Testis (tissue), 3 donors: ENCODE measurements around the gene TMEM9. TPM values are rescaled to one million over a fixed set of nuclear protein-coding genes. Genes with fewer than 3 reads are reported as not detected.

Source experiments
- DNase-seq: peaks from one replicate; pipeline ENCODE4 v3.0.0-alpha.2; 2019
- H3K27ac ChIP-seq, 2 donors: fragments of 200-600 bp; sonication (generic); one replicate each; pipeline ENCODE4 v1.5.1; 2019
- H3K27me3 ChIP-seq: fragments of 200-600 bp; sonication (generic); one replicate; pipeline ENCODE4 v1.5.1; 2019
- H3K36me3 ChIP-seq: fragments of 200-600 bp; sonication (generic); one replicate; pipeline ENCODE4 v1.5.1; 2017; ENCODE audit warnings: low read depth; ENCODE audit errors: missing control alignments
- H3K4me1 ChIP-seq: fragments of 200-600 bp; sonication (generic); one replicate; pipeline ENCODE4 v1.5.1; 2019
- H3K4me3 ChIP-seq, 2 donors: fragments of 200-600 bp; sonication (generic); one replicate each; pipeline ENCODE4 v1.5.1; 2017 to 2019
- H3K9me3 ChIP-seq: fragments of 200-600 bp; sonication (generic); one replicate; pipeline ENCODE4 v1.5.1; 2017
- CTCF ChIP-seq, 3 experiments: fragments of 450-650 bp in 2 of 3; fragments of 200-600 bp in 1 of 3; sonication (generic) in 1 of 3; IDR thresholded peaks; one replicate each; pipeline ENCODE4 v1.5.1; 2016 to 2019; ENCODE audit warnings: antibody characterized with exemption in 3 of 3, mild to moderate bottlenecking in 2 of 3, moderate library complexity in 1 of 3
- POLR2A ChIP-seq: fragments of 450-650 bp; IDR thresholded peaks from one replicate; pipeline ENCODE4 v1.6.1; 2017; ENCODE audit warnings: antibody characterized with exemption, mild to moderate bottlenecking, moderate library complexity
- WGBS, 2 donors: methylation state at CpG; one replicate each; pipeline ENCODE4 v1.1.5; 2018; 5-methylcytosine and 5-hydroxymethylcytosine counted together
- intact Hi-C: fragments of 100-400 bp; cut with DNase I; formaldehyde crosslinking; loops from one replicate; pipeline ENCODE4 v1.15.1; 2023; ENCODE audit warnings: low total_unique reads
- polyA plus RNA-seq: library from polyadenylated mRNA; stranded (reverse); fragments of 350-450 nt; fragmentation: Illumina TruSeq; extraction: RNeasy Lipid Tissue Mini Kit (QIAGEN cat#74804); gene quantifications from one replicate; pipeline ENCODE4 v1.2.3, GENCODE V29; 2014; ENCODE audit warnings: low read depth, low replicate concordance; ENCODE audit not compliant: insufficient read depth
- total RNA-seq, 2 donors: library from RNA; depleted of rRNA; stranded (reverse); fragments of >200 nt; gene quantifications; one replicate each; pipeline ENCODE4 v1.2.3, GENCODE V29; 2016

TMEM9 gene
- total and polyA plus RNA-seq, 3 donors from 2014 or later, result 101 to 134 (median 124) TPM

GRCh38 chr1:201091256-201091655 is 63.0 kb downstream of the TMEM9 start:
- H3K9me3 ChIP-seq, result no peaks in the 10 kb centered on the region
- H3K27me3 ChIP-seq, result no peaks in the 10 kb centered on the region
- H3K4me1 ChIP-seq, result peaks cover 7% of the 10 kb centered on the region
- WGBS, 2 donors, result 91 to 94% methylated on average over 4 of the region's 4 CpGs
- H3K4me3 ChIP-seq, result no peak overlapping the region
- no peak for DNase-seq
- H3K36me3 ChIP-seq, result no peaks in the 10 kb centered on the region
- TF ChIP-seq POLR2A (no peak), CTCF (IDR thresholded peaks at IDR 0.05) (no peak)
- H3K27ac ChIP-seq, result no peak overlapping the region
- intact Hi-C loops, result no loop called here

GRCh38 chr1:201090541-201090940 is 63.7 kb downstream of the TMEM9 start:
- Histone ChIP-seq H3K36me3 (no peaks in the 10 kb centered on the region), H3K27ac (no peak overlapping the region), H3K4me1 (peaks cover 7% of the 10 kb centered on the region), H3K27me3 (no peaks in the 10 kb centered on the region), H3K9me3 (no peaks in the 10 kb centered on the region), H3K4me3 (no peak overlapping the region)
- WGBS, 2 donors, result 91 to 92% methylated on average over 4 of the region's 4 CpGs
- intact Hi-C loops, result no loop called here
- no peak for DNase-seq
- TF ChIP-seq CTCF (IDR thresholded peaks at IDR 0.05), result no peak
- no peak for TF ChIP-seq POLR2A

GRCh38 chr1:201089596-201089995 is 64.7 kb downstream of the TMEM9 start:
- DNase-seq, result no peak
- intact Hi-C loops, result loop anchor here (5.0 kb wide), 1 partner anchor 283 kb away; no protein-coding TSS in a partner anchor
- no peak overlapping the region for H3K27ac ChIP-seq
- H3K27me3 ChIP-seq, result no peaks in the 10 kb centered on the region
- H3K4me1 ChIP-seq, result peaks cover 7% of the 10 kb centered on the region
- TF ChIP-seq POLR2A (no peak), CTCF (IDR thresholded peaks at IDR 0.05) (no peak)
- H3K4me3 ChIP-seq, result no peak overlapping the region
- H3K9me3 ChIP-seq, result no peaks in the 10 kb centered on the region
- 86 to 90% methylated on average over 5 of the region's 5 CpGs for WGBS, 2 donors
- no peaks in the 10 kb centered on the region for H3K36me3 ChIP-seq

GRCh38 chr1:201088901-201089525 is 65.3 kb downstream of the TMEM9 start:
- Histone ChIP-seq H3K4me3 (no peak overlapping the region), H3K4me1 (peaks cover 7% of the 10 kb centered on the region), H3K27ac (no peak overlapping the region), H3K36me3 (no peaks in the 10 kb centered on the region), H3K9me3 (no peaks in the 10 kb centered on the region), H3K27me3 (no peaks in the 10 kb centered on the region)
- DNase-seq, result no peak
- 97% methylated on average over 14 to 19 of the region's 19 CpGs for WGBS, 2 donors
- TF ChIP-seq CTCF (IDR thresholded peaks at IDR 0.05), result no peak
- no peak for TF ChIP-seq POLR2A
- intact Hi-C loops, result loop anchor here (5.0 kb wide), 1 partner anchor 283 kb away; no protein-coding TSS in a partner anchor

GRCh38 chr1:201088395-201088794 is 65.9 kb downstream of the TMEM9 start:
- WGBS, 2 donors, result 87 to 89% methylated on average over 4 of the region's 4 CpGs
- Histone ChIP-seq H3K36me3 (no peaks in the 10 kb centered on the region), H3K9me3 (no peaks in the 10 kb centered on the region), H3K4me3 (no peak overlapping the region), H3K4me1 (peaks cover 7% of the 10 kb centered on the region), H3K27me3 (no peaks in the 10 kb centered on the region), H3K27ac (no peak overlapping the region)
- intact Hi-C loops, result loop anchor here (5.0 kb wide), 1 partner anchor 284 kb away; no protein-coding TSS in a partner anchor
- no peak for TF ChIP-seq CTCF (IDR thresholded peaks at IDR 0.05)
- no peak for TF ChIP-seq POLR2A
- DNase-seq, result no peak
